SK-N-SH (cell line): Measurements from ENCODE around the gene NXNL2. TPM values are rescaled to one million over a fixed set of nuclear protein-coding genes. Genes with fewer than 3 reads are reported as not detected.

Experiments
- CTCF ChIA-PET: fragments of 300-600, 350-600 bp; formaldehyde crosslinking; extraction: SDS; loops from one replicate; lab custom pipeline; 2021; lab: Yijun Ruan, JAX
- POLR2A ChIA-PET: fragments of 350-600 bp; sonication (Branson Sonifier 250); formaldehyde crosslinking; extraction: SDS; loops from one replicate; lab custom pipeline; 2020; ENCODE audit warnings: antibody characterized with exemption, inconsistent platforms; lab: Yijun Ruan, JAX
- DNase-seq: peaks from one replicate; pipeline ENCODE4 v3.0.0; 2012
- H2AFZ ChIP-seq: fragments of 200-600 bp; sonication (generic); 2 replicates; pipeline ENCODE4 v1.8.1; 2016; ENCODE audit warnings: antibody characterized with exemption, mild to moderate bottlenecking, low read depth
- H3F3A ChIP-seq: fragments of 200-600 bp; sonication (generic); replicated peaks from 2 replicates; pipeline ENCODE3; 2016; ENCODE audit warnings: antibody characterized with exemption, mild to moderate bottlenecking; ENCODE audit not compliant: insufficient read depth
- H3K27ac ChIP-seq, 2 experiments: fragments of 200-500 bp in 1 of 2; fragments of 200-600 bp in 1 of 2; sonication (Bioruptor generic) in 1 of 2; sonication (generic), shearing (Covaris generic) in 1 of 2; 2 replicates each; pipeline versions ENCODE4 v1.5.1 to v1.6.1; 2014 to 2016; ENCODE audit warnings: low read depth in 2 of 2, inconsistent platforms in 1 of 2, low read length in 1 of 2, mild to moderate bottlenecking in 1 of 2, mixed read lengths in 1 of 2
- H3K27me3 ChIP-seq: fragments of 200-600 bp; sonication (generic), shearing (Covaris generic); 2 replicates; pipeline ENCODE4 v1.6.1; 2016; ENCODE audit warnings: mixed run types; ENCODE audit not compliant: insufficient read depth
- H3K36me3 ChIP-seq, 2 experiments: fragments of 200-500 bp in 1 of 2; fragments of 200-600 bp in 1 of 2; sonication (Bioruptor generic) in 1 of 2; sonication (generic) in 1 of 2; replicated peaks in 1 of 2; 2 replicates each; pipeline versions ENCODE3 to v1.5.1; 2014 to 2016; ENCODE audit warnings: low read length in 1 of 2, mild to moderate bottlenecking in 1 of 2; ENCODE audit not compliant: insufficient read depth in 2 of 2, control insufficient read depth in 1 of 2
- H3K4me1 ChIP-seq, 2 experiments: fragments of 200-500 bp in 1 of 2; fragments of 200-600 bp in 1 of 2; sonication (Bioruptor generic) in 1 of 2; sonication (generic), shearing (Covaris generic) in 1 of 2; 2 replicates each; pipeline versions ENCODE4 v1.5.1 to v1.6.1; 2014 to 2016; ENCODE audit warnings: low read depth in 1 of 2, low read length in 1 of 2, mixed run types in 1 of 2; ENCODE audit not compliant: insufficient read depth in 2 of 2, control insufficient read depth in 1 of 2
- H3K4me2 ChIP-seq: fragments of 200-600 bp; sonication (generic), shearing (Covaris generic); 2 replicates; pipeline ENCODE4 v1.6.1; 2017; ENCODE audit warnings: mixed run types
- H3K4me3 ChIP-seq, 2 experiments: fragments of 200-500 bp in 1 of 2; fragments of 200-600 bp in 1 of 2; sonication (Bioruptor generic) in 1 of 2; sonication (generic), shearing (Covaris generic) in 1 of 2; 2 replicates each; pipeline versions ENCODE4 v1.5.1 to v1.8.1; 2014 to 2016; ENCODE audit warnings: low read depth in 2 of 2, inconsistent platforms in 1 of 2, low read length in 1 of 2, mild to moderate bottlenecking in 1 of 2, mixed read lengths in 1 of 2, moderate library complexity in 1 of 2
- H3K79me2 ChIP-seq: fragments of 200-600 bp; sonication (generic); 2 replicates; pipeline ENCODE4 v1.8.1; 2017; ENCODE audit warnings: mild to moderate bottlenecking; ENCODE audit not compliant: insufficient read depth
- H3K9ac ChIP-seq: fragments of 200-600 bp; sonication (generic); 2 replicates; pipeline ENCODE4 v1.6.1; 2017; ENCODE audit warnings: mixed run types
- H3K9me2 ChIP-seq: fragments of 200-600 bp; sonication (generic); 2 replicates; pipeline ENCODE4 v1.6.1; 2017; ENCODE audit warnings: mixed run types
- H3K9me3 ChIP-seq: fragments of 200-600 bp; sonication (generic); 2 replicates; pipeline ENCODE4 v1.6.1; 2017; ENCODE audit warnings: mixed run types, mild to moderate bottlenecking, moderate library complexity
- H4K20me1 ChIP-seq: fragments of 200-600 bp; sonication (generic); 2 replicates; pipeline ENCODE4 v1.6.1; 2017; ENCODE audit warnings: mild to moderate bottlenecking, mixed run types; ENCODE audit not compliant: insufficient read depth
- CTCF ChIP-seq: fragments of 200-600 bp; sonication (generic); IDR thresholded peaks from 2 replicates; pipeline ENCODE4 v1.6.1; 2017; ENCODE audit warnings: antibody characterized with exemption, mild to moderate bottlenecking, moderate library complexity
- ELF1 ChIP-seq: IDR thresholded peaks from 2 replicates; pipeline ENCODE4 v1.4.0; 2012
- EZH2phosphoT487 ChIP-seq: fragments of 200-600 bp; sonication (generic); IDR thresholded peaks from 2 replicates; pipeline ENCODE4 v1.6.1; 2017; ENCODE audit warnings: low read depth, mixed run types, mild to moderate bottlenecking, antibody characterized with exemption, moderate library complexity, borderline replicate concordance
- GATA2 ChIP-seq: sonication (generic); formaldehyde crosslinking; IDR thresholded peaks from 2 replicates; pipeline ENCODE4 v1.5.0; 2020; ENCODE audit warnings: mild to moderate bottlenecking, missing genetic modification reagents
- IRF3 ChIP-seq: fragments of 150-350 bp; IDR thresholded peaks from 2 replicates; pipeline ENCODE4 v1.6.1; 2016; ENCODE audit warnings: mild to moderate bottlenecking, low read depth, low read length
- MAX ChIP-seq: IDR thresholded peaks from 2 replicates; pipeline ENCODE4 v1.4.0; 2012; ENCODE audit warnings: low read depth
- MEF2A ChIP-seq: IDR thresholded peaks from 2 replicates; pipeline ENCODE4 v1.4.0; 2012; ENCODE audit warnings: low read depth, borderline replicate concordance
- MXI1 ChIP-seq: IDR thresholded peaks from 2 replicates; pipeline ENCODE4 v1.6.1; 2012; ENCODE audit warnings: mild to moderate bottlenecking, low read depth, low read length, improper control_type of control experiment
- PBX3 ChIP-seq: IDR thresholded peaks from 2 replicates; pipeline ENCODE4; 2012
- RXRA ChIP-seq: IDR thresholded peaks from 2 replicates; pipeline ENCODE4 v1.4.0; 2012; ENCODE audit warnings: low read depth, mild to moderate bottlenecking, borderline replicate concordance
- SIN3A ChIP-seq: IDR thresholded peaks from 2 replicates; pipeline ENCODE4 v1.6.1; 2012; ENCODE audit warnings: low read depth, mild to moderate bottlenecking, low read length, moderate library complexity, borderline replicate concordance
- SMC3 ChIP-seq: IDR thresholded peaks from 2 replicates; pipeline ENCODE4 v1.6.1; 2012; ENCODE audit warnings: low read depth, low read length, improper control_type of control experiment
- TAF1 ChIP-seq: IDR thresholded peaks from 2 replicates; pipeline ENCODE4 v1.6.1; 2012; ENCODE audit warnings: low read depth, mild to moderate bottlenecking, low read length, moderate library complexity, borderline replicate concordance
- TEAD4 ChIP-seq: IDR thresholded peaks from 2 replicates; pipeline ENCODE4 v1.4.0; 2012; ENCODE audit warnings: mild to moderate bottlenecking, borderline replicate concordance; ENCODE audit not compliant: insufficient read depth
- USF1 ChIP-seq: IDR thresholded peaks from 2 replicates; pipeline ENCODE4 v1.4.0; 2012; ENCODE audit warnings: low read depth, borderline replicate concordance
- ZBTB33 ChIP-seq: IDR thresholded peaks from 2 replicates; pipeline ENCODE4 v1.4.0; 2012; ENCODE audit warnings: low read depth, borderline replicate concordance
- WGBS: methylation state at CpG from one replicate; pipeline ENCODE4 v1.1.6; 2017; ENCODE audit warnings: low lambda C conversion rate; 5-methylcytosine and 5-hydroxymethylcytosine counted together
- polyA plus RNA-seq, 3 experiments: library from polyadenylated mRNA; depleted of rRNA; stranded (reverse); fragments of >200 nt; gene quantifications; 2 replicates each; pipeline ENCODE4 v1.2.3, GENCODE V29; 2012

Gene NXNL2
- polyA plus RNA-seq, 1 of the 3 experiments (the other 2 are of a cell fraction): 3.1 TPM

- H3K27me3 ChIP-seq: no peaks in the 10 kb centered on the region
- TF ChIP-seq EZH2phosphoT487: no peak
- TF ChIP-seq, all 33 proteins: peak for 0
- Histone ChIP-seq H4K20me1 (no peaks in the 10 kb centered on the region), H3K9me3 (no peaks in the 10 kb centered on the region), H3K36me3 (no peaks in the 10 kb centered on the region), H3K4me1 (no peaks in the 10 kb centered on the region), H3K4me3 (no peak overlapping the region), H3K27ac (no peak overlapping the region), H2AFZ (no peak overlapping the region), H3K4me2 (no peak overlapping the region), H3K9me2 (no peaks in the 10 kb centered on the region), H3K79me2 (no peaks in the 10 kb centered on the region), H3F3A (no peaks in the 10 kb centered on the region), H3K9ac (no peak overlapping the region)
- DNase-seq: no peak
- POLR2A ChIA-PET: interaction anchor here (0.5 kb wide), 1 partner anchor 236 kb away, joined by 3 read pairs; no protein-coding TSS in a partner anchor
- CTCF ChIA-PET: no interaction called here
- no CpG with 5 or more reads among the region's 3 CpGs for WGBS
Measured at GRCh38 chr9:88567870-88568269, 32.9 kb downstream of the NXNL2 start.

GRCh38 chr9:88571419-88571818, 36.4 kb downstream of the NXNL2 start:
- POLR2A ChIA-PET: no interaction called here
- Histone ChIP-seq H3K9ac (no peak overlapping the region), H3K27ac (no peak overlapping the region), H3K79me2 (no peaks in the 10 kb centered on the region), H3K4me1 (no peaks in the 10 kb centered on the region; a peak in 2 of 4 replicates), H3F3A (no peaks in the 10 kb centered on the region), H3K36me3 (no peaks in the 10 kb centered on the region), H4K20me1 (no peaks in the 10 kb centered on the region), H2AFZ (no peak overlapping the region), H3K27me3 (no peaks in the 10 kb centered on the region), H3K9me3 (no peaks in the 10 kb centered on the region), H3K4me2 (no peak overlapping the region), H3K4me3 (no peak overlapping the region), H3K9me2 (no peaks in the 10 kb centered on the region)
- no peak for TF ChIP-seq MXI1
- no peak for TF ChIP-seq TEAD4
- TF ChIP-seq ELF1: no peak
- no peak for TF ChIP-seq MEF2A
- TF ChIP-seq SIN3A: no peak
- TF ChIP-seq SMC3: no peak
- no peak for TF ChIP-seq PBX3
- no peak for TF ChIP-seq TAF1
- no peak for TF ChIP-seq RXRA
- TF ChIP-seq USF1: no peak
- no peak for TF ChIP-seq ZBTB33
- TF ChIP-seq MAX: no peak
- no peak for TF ChIP-seq GATA2
- TF ChIP-seq CTCF: no peak
- TF ChIP-seq EZH2phosphoT487: no peak
- TF ChIP-seq IRF3: no peak
- no peak for DNase-seq
- CTCF ChIA-PET: interaction anchor here (0.7 kb wide), 1 partner anchor 616 kb away, joined by 3 read pairs; a partner anchor contains a TSS
- WGBS: 73% methylated on average over 5 of the region's 5 CpGs
